GM12801 (cell line): ENCODE data around the gene STRN4.

ENCODE experiments used
- TF ChIP-seq, protein P1 (sequence below): IDR thresholded peaks from one replicate; pipeline ENCODE4 v1.5.1; 2011; ENCODE audit warnings: control low read depth; ENCODE audit not compliant: insufficient read length; ENCODE audit errors: extremely low read depth

The STRN4 gene

DNA sequence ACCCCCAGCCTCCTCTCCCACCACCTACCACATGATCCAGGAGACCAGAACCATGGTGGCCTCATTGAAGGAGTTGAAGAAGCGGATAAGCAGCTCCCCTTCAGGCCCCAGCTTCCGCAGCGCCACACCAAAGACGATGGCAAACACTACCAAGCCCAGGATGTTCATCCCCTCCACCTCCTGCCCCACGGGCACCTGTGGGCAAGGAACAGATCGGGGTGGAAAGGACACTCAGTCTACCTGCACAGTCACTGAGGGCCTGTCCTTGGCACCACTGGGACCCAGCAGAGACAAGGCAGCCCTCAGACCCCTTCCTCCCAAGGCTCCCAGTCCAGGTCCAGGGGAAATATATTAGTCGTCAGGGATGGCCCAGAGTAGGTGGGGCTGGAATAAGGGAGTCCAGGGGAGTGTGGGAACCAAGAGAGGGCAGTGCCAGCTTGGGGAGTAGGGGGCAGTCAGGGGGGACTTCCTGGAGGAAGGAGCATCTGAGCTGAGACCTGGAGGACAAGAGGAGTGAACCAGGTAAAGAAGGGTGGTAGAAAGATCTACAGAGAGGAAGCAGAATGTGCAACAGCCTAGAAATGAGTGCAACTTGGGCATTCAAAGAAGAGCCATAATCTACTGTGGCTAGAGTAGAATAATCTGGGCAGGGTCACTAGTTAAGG, 36.2 kb upstream of the STRN4 start:
- TF ChIP-seq, protein P1, sequence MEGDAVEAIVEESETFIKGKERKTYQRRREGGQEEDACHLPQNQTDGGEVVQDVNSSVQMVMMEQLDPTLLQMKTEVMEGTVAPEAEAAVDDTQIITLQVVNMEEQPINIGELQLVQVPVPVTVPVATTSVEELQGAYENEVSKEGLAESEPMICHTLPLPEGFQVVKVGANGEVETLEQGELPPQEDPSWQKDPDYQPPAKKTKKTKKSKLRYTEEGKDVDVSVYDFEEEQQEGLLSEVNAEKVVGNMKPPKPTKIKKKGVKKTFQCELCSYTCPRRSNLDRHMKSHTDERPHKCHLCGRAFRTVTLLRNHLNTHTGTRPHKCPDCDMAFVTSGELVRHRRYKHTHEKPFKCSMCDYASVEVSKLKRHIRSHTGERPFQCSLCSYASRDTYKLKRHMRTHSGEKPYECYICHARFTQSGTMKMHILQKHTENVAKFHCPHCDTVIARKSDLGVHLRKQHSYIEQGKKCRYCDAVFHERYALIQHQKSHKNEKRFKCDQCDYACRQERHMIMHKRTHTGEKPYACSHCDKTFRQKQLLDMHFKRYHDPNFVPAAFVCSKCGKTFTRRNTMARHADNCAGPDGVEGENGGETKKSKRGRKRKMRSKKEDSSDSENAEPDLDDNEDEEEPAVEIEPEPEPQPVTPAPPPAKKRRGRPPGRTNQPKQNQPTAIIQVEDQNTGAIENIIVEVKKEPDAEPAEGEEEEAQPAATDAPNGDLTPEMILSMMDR, result no peak

DNA sequence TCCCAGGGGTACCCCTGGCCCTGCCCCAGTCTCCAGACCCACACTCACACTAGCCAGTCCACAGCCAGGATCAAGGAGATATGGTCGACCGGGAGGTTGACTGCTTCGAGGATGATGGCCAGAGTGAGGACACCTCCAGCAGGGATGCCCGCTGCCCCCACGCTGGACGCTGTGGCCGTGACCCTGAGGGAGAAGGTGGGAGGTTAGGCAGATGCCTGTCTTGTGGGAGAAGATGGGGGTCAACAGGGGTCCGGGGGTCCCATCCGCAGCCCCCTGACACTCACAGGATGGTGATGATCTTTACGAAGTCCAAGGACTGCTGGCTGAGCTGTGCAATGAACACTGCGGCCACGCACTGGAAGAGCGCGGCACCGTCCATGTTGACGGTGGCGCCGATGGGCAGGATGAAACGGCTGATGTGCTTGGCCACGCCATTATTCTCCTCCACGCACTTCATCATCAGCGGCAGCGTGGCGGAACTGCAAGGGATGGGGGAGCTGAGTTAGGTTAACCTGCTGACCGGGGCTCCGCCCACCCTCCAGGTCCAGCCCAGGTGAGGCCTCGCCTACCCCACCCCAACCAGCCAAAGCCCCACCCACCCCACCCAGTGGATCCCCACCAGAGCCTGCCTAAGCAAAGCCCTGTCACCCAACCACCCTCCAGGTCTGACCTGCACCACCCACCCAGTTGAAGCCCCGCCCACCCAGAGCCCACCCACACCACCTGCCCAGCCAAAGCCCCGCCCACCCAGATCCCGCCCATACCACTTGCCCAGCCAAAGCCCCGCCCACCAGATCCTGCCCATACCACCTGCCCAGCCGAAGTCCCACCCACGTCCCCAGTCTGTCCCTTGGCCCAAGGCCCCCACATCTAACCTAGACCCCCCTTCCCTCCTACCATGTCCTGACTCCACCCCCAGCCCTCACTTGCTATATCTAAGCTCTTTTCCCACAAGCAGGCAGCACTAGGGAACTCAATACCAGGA, 31.0 kb upstream of the STRN4 start:
- TF ChIP-seq, protein P1, result no peak

DNA sequence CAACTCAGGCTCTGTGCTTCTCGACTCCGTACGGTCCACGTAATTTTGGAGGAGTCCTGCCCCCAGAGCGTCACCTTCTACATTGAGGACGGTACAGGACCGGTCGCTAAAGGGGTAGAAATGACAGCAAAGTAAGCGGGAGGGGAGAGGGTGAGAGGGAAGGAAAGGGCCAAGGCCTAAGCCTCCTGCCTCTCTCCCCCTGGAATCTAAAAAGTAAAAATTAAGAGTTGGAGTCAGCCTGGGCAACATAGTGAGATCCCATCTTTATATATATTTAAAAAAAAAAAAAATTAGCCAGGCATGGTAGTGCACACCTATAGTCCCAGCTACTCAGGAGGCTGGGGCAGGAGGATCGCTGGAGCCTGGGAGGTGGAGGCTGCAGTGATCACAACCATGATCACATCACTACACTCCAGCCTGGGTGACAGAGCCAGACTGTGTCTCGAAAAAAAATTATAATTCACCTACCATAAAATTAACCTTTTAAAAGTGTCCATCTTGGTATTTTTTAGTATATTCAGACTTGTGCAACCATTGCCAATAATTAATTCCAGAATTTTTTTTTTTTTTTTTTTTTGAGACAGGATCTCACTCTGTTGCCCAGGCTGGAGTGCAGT, 29.5 kb upstream of the STRN4 start:
- TF ChIP-seq, protein P1, result no peak

DNA sequence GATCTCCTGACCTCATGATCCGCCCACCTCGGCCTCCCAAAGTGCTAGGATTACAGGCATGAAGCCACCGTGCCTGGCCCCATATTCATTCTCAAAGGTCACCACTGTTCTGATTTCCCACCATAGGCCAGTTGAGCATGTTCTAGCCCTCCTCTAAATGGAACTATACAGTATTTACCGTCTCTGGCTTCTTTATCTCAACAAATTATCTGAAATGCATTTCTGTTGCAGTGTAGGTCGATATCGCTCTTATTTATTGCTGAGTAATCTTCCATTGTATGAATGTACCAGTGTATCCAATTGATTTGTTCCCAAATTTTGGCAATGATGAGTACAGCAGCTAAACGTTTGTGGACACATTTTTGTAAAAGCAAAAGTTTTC, 26.8 kb upstream of the STRN4 start:
- TF ChIP-seq, protein P1, result no peak

DNA sequence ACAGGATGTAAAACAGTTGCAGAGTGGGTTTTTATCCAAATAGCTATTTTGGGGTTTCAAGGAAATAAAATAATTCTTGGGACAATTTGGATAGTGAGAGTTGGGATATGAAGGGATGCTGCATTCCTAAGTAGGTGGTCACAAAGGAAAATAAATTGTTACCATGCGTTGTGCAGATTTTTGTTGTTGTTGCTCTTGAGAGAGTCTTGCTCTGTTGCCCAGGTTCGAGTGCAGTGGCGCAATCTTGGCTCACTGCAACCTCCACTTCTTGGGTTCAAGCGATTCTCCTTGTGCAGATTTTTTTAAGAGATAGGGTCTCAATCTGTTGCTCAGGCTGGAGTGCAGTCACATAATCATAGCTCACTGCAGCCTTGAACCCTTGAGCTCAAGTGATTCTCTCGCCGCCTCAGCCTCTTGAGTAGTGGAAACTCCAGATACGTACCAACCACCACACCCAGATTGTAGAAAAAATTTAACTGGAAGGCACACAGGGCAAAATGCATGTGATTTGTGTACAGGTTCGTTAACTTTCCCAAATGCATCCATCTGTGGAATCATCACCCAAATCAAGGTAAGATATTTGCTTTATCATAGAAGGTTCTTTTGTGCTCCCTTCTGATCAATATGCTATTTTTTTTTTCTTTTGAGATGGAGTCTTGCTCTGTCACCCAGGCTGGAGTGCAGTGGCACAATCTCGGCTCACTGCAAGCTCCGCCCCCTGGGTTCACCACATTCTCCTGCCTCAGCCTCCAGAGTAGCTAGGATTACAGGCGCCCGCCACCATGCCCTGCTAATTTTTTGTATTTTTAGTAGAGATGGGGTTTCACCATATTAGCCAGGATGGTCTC, 26.1 kb upstream of the STRN4 start:
- TF ChIP-seq, protein P1, result no peak

DNA sequence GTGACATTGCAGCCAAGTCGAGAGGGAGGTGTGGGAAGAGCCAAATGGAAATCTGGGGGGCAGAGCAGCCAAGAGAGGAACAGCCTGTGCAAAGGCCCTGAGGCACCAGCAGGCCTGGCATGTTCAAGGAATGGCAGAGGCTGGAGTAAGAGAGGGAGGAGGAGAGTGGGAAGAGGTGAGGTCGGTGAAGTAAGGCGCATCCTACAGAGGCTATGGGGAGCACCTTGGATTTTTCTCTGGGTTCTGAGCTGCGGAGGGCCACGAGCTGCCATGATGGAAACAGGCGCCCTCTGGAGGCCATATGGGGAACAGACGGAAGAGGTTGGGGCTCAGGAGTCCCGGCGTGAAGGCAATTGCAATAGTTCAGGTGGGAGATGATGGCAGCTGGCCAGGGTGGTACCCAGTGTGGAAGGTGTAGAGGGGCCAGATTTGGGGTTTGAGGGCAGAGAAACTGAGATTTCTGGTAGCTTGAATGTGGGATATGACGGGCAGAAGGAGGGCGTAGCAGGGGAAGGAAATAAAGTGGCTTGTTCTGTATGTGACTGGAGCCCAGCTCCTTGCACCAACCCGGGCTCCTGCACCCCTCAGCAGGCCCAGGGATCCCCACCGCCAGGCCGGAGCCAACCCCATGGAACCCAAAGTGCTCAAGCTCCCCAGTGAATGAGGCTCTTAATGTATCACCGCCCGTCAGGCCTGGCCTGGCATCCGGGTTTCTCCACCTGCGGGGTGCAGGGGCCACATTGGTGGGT, 20.5 kb upstream of the STRN4 start:
- TF ChIP-seq, protein P1, result peak; percentile 30
